GM12891 (cell line): ENCODE results near the gene CXCR3.

Experiments
- DNase-seq: peaks from one replicate; pipeline ENCODE4 v3.0.0; 2011; ENCODE audit warnings: low spot score; ENCODE audit not compliant: insufficient read length
- FAIRE-seq: peaks from 2 replicates; lab custom pipeline; 2011; peaks lifted over from hg19 to GRCh38; lab: Jason Lieb, UNC
- PAX5 ChIP-seq: IDR thresholded peaks from 2 replicates; pipeline ENCODE4 v1.6.1; 2011; ENCODE audit warnings: low read length, moderate library complexity, mild to moderate bottlenecking; ENCODE audit not compliant: insufficient read depth, severe bottlenecking
- POLR2A ChIP-seq: IDR thresholded peaks from 2 replicates; pipeline ENCODE4 v1.6.1; 2011; ENCODE audit warnings: low read depth, low read length, control low read depth
- POLR2AphosphoS5 ChIP-seq: IDR thresholded peaks from 2 replicates; pipeline ENCODE4 v1.6.1; 2011; ENCODE audit warnings: low read depth, low read length, control low read depth
- POU2F2 ChIP-seq: IDR thresholded peaks from 2 replicates; pipeline ENCODE4 v1.6.1; 2011; ENCODE audit warnings: low read depth, mild to moderate bottlenecking, control low read depth, low read length, moderate library complexity
- SPI1 ChIP-seq: IDR thresholded peaks from 2 replicates; pipeline ENCODE4 v1.6.1; 2011; ENCODE audit warnings: low read depth, low read length, control low read depth
- TAF1 ChIP-seq: IDR thresholded peaks from 2 replicates; pipeline ENCODE4 v1.6.1; 2011; ENCODE audit warnings: low read depth, low read length, control low read depth

CXCR3 gene

DNA sequence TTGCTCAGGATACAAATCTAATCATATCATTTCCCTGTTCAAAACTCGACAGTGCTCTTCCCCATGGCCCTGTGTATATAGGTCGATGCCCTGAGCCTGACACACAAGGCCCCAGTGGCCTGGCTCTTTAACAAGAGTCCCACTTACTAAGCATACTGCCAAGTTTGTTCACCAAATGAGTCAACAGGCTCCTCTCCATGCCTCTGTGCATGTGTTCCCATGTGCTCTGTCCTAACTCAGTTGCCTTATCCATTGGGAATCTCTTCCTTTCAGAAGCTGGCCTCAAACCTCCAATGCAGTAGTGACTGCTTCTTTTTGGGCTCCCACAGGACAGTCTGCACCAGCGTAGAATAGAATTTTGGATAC is 18.9 kb upstream of the CXCR3 start:
- TF ChIP-seq POLR2AphosphoS5 = no peak
- TF ChIP-seq POLR2A = no peak
- TF ChIP-seq TAF1 = no peak
- no peak for TF ChIP-seq PAX5
- TF ChIP-seq SPI1 = no peak
- no peak for FAIRE-seq
- DNase-seq = no peak

GRCh38 chrX:71636438-71637252 is 18.3 kb upstream of the CXCR3 start:
- FAIRE-seq = peak; percentile 79
- no peak for DNase-seq
- TF ChIP-seq POLR2A (no peak), PAX5 (no peak), TAF1 (no peak), SPI1 (no peak), POU2F2 (no peak), POLR2AphosphoS5 (no peak)

DNA sequence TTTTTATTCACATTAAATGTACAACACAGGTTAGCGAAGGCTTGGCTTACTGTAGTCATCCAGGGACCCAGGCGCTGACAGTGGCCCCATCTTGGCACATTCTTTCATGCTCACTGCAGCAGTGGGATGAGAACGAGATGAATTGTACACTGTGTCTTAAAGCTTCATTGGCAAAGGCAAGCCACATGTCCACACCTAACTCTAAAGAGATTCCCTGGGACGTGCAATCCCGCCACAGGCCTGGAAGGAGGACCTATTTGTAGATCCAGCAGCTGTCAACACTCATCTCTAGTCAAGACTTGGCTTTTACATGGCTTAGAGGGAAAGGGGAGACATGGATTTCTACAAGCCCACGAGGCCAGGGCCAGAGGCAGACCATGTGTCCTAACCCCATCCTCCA is 16.1 kb upstream of the CXCR3 start:
- TF ChIP-seq POLR2AphosphoS5 = no peak
- TF ChIP-seq SPI1 = no peak
- TF ChIP-seq PAX5 = no peak
- no peak for TF ChIP-seq POU2F2
- no peak for TF ChIP-seq TAF1
- TF ChIP-seq POLR2A = no peak
- FAIRE-seq (peak; percentile 40), DNase-seq (no peak)

DNA sequence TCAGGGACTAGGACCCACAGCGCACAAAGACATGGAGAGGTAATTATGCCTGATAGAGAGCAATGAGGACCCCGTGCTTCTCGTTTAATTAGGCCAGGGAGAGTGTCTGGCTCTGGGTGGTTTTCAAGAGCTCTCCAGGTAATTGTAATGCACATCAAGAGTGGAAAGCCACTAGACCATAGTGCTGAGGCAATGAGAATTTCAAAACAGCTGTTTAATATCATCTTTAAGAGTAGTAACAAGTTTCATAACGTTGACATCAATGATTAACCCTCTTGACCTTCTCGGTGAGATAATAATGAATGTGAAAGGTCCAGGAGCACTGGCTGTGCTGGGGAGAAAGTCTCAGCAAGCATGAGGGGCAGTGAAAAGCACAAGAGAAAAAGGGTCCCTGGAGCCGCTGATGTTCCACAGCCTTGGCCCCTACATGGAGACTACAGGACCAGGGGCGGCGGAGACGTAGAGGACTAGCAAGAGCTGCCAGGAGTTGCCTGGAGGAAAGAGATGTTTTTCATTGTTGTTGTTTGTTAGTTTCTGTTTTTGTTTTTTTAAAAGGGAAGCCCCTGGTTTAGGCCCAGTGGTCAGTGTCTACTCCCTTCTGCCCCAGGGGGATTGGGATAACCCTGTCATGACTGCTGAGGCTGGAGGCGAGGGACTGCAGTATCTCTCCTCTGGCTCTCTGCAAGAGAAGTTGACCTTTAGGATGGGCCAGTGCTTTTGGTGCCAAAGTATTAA is 14.8 kb upstream of the CXCR3 start:
- no peak for TF ChIP-seq TAF1
- no peak for TF ChIP-seq PAX5
- no peak for TF ChIP-seq POLR2AphosphoS5
- TF ChIP-seq POLR2A = no peak
- TF ChIP-seq SPI1 = no peak
- no peak for TF ChIP-seq POU2F2
- DNase-seq (no peak), FAIRE-seq (peak; percentile 13)

GRCh38 chrX:71629467-71629866 is 11.2 kb upstream of the CXCR3 start:
- FAIRE-seq (peak; percentile 86), DNase-seq (no peak)
- TF ChIP-seq TAF1 (no peak), PAX5 (no peak), POLR2A (no peak), SPI1 (peak; percentile 82), POU2F2 (no peak)

DNA sequence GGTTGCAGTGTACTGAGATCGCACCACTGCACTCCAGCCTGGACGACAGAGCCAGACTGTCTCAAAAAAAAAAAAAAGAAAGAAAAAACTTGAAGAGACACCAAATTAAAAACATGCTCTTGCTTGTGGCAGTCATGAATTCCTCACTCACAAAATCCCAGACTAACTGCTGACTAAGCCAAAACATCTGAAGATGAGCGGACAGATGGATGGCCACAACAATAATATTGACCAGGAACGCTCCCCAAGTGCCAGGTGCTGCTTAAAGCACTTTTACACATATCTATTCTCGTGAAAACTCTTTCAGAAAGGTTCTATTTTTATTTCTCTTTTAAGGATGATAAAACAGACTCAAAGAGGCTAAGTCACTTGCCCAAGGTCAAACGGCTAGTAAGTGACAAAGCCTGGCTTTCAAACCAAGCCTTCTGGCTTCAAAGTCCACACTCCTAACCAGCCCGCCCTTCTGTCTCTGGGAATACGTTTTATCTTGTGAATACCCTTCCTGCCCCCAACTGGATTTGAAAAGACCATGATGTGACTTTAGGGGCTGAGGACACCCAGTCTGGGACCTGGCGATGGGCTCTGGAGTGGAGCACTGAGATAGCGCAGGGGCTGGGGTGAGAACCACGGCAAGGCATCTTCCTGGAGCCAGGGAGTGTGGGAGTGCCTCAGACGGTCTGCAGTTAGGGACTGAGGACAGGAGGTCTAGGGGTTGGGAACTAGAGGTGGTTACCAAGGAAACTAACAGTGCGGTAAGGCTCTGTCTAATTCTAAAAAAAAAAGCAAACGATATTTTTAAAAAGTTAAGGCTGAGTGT is 9.5 kb upstream of the CXCR3 start:
- TF ChIP-seq POLR2A = no peak
- no peak for TF ChIP-seq POLR2AphosphoS5
- TF ChIP-seq POU2F2 = no peak
- no peak for TF ChIP-seq TAF1
- TF ChIP-seq PAX5 = no peak
- no peak for TF ChIP-seq SPI1
- FAIRE-seq (no peak), DNase-seq (no peak)

DNA sequence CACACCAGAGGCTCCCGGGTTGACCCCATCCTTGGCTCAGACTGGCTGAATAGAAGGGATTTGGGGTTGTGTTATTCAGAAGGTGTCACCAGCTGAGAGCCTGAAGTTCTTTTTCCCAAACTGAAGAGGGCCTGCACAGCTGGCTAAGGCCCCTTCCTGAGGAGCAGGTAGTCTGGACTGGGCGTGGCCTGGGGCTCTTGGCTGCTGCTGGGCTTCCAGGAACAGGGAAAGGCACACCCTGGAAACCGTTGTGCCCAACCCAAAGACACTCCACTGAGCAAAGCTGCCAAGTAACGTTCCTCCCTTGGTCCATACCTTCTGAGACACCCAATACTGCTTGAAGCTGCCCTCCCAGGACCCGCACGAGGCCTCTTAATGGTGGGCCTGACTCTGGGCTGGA is 8.3 kb upstream of the CXCR3 start:
- TF ChIP-seq POLR2AphosphoS5 (no peak), POU2F2 (no peak), SPI1 (no peak), POLR2A (no peak), PAX5 (no peak), TAF1 (no peak)
- FAIRE-seq (no peak), DNase-seq (no peak)

GRCh38 chrX:71625471-71625870 is 7.2 kb upstream of the CXCR3 start:
- DNase-seq = no peak
- TF ChIP-seq TAF1 = no peak
- no peak for TF ChIP-seq SPI1
- TF ChIP-seq POLR2AphosphoS5 = no peak
- TF ChIP-seq POU2F2 = no peak
- no peak for TF ChIP-seq PAX5
- no peak for TF ChIP-seq POLR2A
- FAIRE-seq = no peak

DNA sequence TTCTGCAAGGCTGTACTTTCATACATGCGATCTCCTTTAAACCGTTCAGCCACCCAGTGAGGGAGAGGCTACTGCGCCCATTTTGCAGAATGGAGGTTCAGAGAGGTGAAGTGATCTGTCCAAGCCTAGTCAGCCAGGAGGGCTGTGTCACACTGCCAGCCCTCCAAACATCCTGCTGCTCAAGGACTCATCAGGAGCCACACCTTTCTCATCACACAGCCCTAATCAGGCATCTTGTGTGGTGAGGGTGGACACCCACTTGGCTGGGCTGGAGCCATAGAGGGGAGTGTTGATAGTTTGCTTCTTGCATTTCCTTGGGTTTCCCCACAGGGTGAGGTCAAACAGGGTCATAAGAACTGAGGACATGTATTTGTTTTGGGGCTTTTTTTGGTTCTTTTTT is 5.4 kb upstream of the CXCR3 start:
- FAIRE-seq (peak; percentile 89), DNase-seq (no peak)
- TF ChIP-seq POLR2AphosphoS5 (no peak), SPI1 (no peak), POLR2A (no peak), POU2F2 (no peak), PAX5 (no peak), TAF1 (no peak)
